ENCODE results near the gene SLC2A9. TPM values are rescaled to one million over a fixed set of nuclear protein-coding genes. Genes with fewer than 3 reads are reported as not detected.

Gene SLC2A9
- 2.4 and 3.8 TPM in 2 replicates for total RNA-seq

GRCh38 chr4:10020871-10021652 is at the start of gene SLC2A9:
Gene SLC2A9 (minus strand): TSS chr4:10021497. CDS start chr4:10021429, 68 bp downstream.

GRCh38 chr4:9781343-9782135 is 239.8 kb downstream of the SLC2A9 start, which contains the start of gene DRD5:
Gene DRD5 (plus strand): TSS chr4:9781634. CDS start chr4:9782030, 396 bp downstream.

Other genes with a start within 250 kb of the SLC2A9 start
- not detected in 2 replicates for gene DRD5, start 239.9 kb downstream of the SLC2A9 start, total RNA-seq
- gene WDR1, start 95.3 kb upstream of the SLC2A9 start, total RNA-seq, result 389 and 523 TPM in 2 replicates